IMR-90 (cell line): ENCODE data around the gene PCDHGA7. TPM values are rescaled to one million over a fixed set of nuclear protein-coding genes. Genes with fewer than 3 reads are reported as not detected.
A peak's percentile ranks its signal among the peaks of the same experiment; 100 is the strongest.

Experiments
- ATAC-seq: fragments of 200-7000 bp; cut with Tn5 transposase; 2 replicates; pipeline ENCODE4 v1.9.1; 2020; ENCODE audit warnings: low read depth, mild to moderate bottlenecking, moderate library complexity
- BruUV-seq: library from RNA; stranded (reverse); fragments of 400-500 nt; replicated peaks from 2 replicates; lab custom pipeline; 2021; lab: Mats Ljungman, UMichigan
- CTCF ChIA-PET: fragments of 300-600 bp; formaldehyde crosslinking; extraction: SDS; loops from one replicate; lab custom pipeline; 2021; ENCODE audit warnings: antibody characterized with exemption; lab: Yijun Ruan, JAX
- POLR2A ChIA-PET: fragments of 300-600 bp; sonication (Branson Sonifier 250); formaldehyde crosslinking; loops from one replicate; lab custom pipeline; 2022; ENCODE audit warnings: antibody characterized with exemption; ENCODE audit not compliant: unreplicated experiment; lab: Charles Lee
- DNase-seq: peaks from one replicate; pipeline ENCODE4 v3.0.0; 2013
- H2AFZ ChIP-seq: replicated peaks from 2 replicates; pipeline ENCODE3; 2013; ENCODE audit warnings: low read length, mild to moderate bottlenecking; ENCODE audit not compliant: poor library complexity
- H2AK5ac ChIP-seq: 2 replicates; pipeline ENCODE4 v1.6.1; 2013; ENCODE audit warnings: low read depth, low read length, inconsistent platforms
- H2AK9ac ChIP-seq: replicated peaks from 2 replicates; pipeline ENCODE3; 2013; ENCODE audit warnings: mild to moderate bottlenecking, low read depth, low read length, moderate library complexity; ENCODE audit not compliant: poor library complexity
- H2BK120ac ChIP-seq: 2 replicates; pipeline ENCODE4 v1.6.1; 2013; ENCODE audit warnings: low read depth, low read length, inconsistent platforms
- H2BK15ac ChIP-seq: 3 replicates; pipeline ENCODE4 v1.6.1; 2013; ENCODE audit warnings: low read depth, low read length, inconsistent platforms
- H2BK20ac ChIP-seq: 2 replicates; pipeline ENCODE4 v1.6.1; 2013; ENCODE audit warnings: low read depth, mild to moderate bottlenecking, inconsistent platforms, low read length, moderate library complexity
- H2BK5ac ChIP-seq: 2 replicates; pipeline ENCODE4 v1.6.1; 2013; ENCODE audit warnings: mild to moderate bottlenecking, low read depth, low read length, inconsistent platforms; ENCODE audit not compliant: poor library complexity, severe bottlenecking
- H3K14ac ChIP-seq: replicated peaks from 2 replicates; pipeline ENCODE4 v1.6.1; 2013; ENCODE audit warnings: low read depth, low read length, inconsistent platforms
- H3K18ac ChIP-seq: 2 replicates; pipeline ENCODE4 v1.6.1; 2013; ENCODE audit warnings: low read depth, low read length, control low read depth
- H3K23ac ChIP-seq: 2 replicates; pipeline ENCODE4 v1.6.1; 2013; ENCODE audit warnings: low read depth, low read length, inconsistent platforms
- H3K27ac ChIP-seq: 2 replicates; pipeline ENCODE4 v1.5.1; 2013; ENCODE audit warnings: mild to moderate bottlenecking, control low read depth, low read length; ENCODE audit not compliant: insufficient read depth
- H3K27me3 ChIP-seq: 2 replicates; pipeline ENCODE4 v1.6.1; 2013; ENCODE audit warnings: low read length; ENCODE audit not compliant: control insufficient read depth, insufficient read depth
- H3K36me3 ChIP-seq: 2 replicates; pipeline ENCODE4 v1.6.1; 2013; ENCODE audit warnings: low read length, mixed read lengths; ENCODE audit not compliant: control insufficient read depth, insufficient read depth
- H3K4ac ChIP-seq: 2 replicates; pipeline ENCODE4 v1.6.1; 2013; ENCODE audit warnings: low read depth, low read length, inconsistent platforms
- H3K4me1 ChIP-seq: 2 replicates; pipeline ENCODE4 v1.6.1; 2013; ENCODE audit warnings: low read length, mixed read lengths; ENCODE audit not compliant: control insufficient read depth, insufficient read depth
- H3K4me2 ChIP-seq: 2 replicates; pipeline ENCODE4 v1.6.1; 2013; ENCODE audit warnings: low read depth, mild to moderate bottlenecking, control low read depth, low read length, moderate library complexity
- H3K4me3 ChIP-seq: 2 replicates; pipeline ENCODE4 v1.5.1; 2013; ENCODE audit warnings: low read depth, mild to moderate bottlenecking, control low read depth, low read length, moderate library complexity; ENCODE audit not compliant: insufficient read depth
- H3K56ac ChIP-seq: 2 replicates; pipeline ENCODE4 v1.6.1; 2013; ENCODE audit warnings: low read length, inconsistent platforms; ENCODE audit not compliant: insufficient read depth; ENCODE audit errors: extremely low read depth
- H3K79me1 ChIP-seq, 2 experiments: 2 replicates each; pipeline ENCODE4 v1.6.1; 2013; ENCODE audit warnings: low read length in 2 of 2, inconsistent platforms in 1 of 2, low read depth in 1 of 2
- H3K9ac ChIP-seq: 2 replicates; pipeline ENCODE4 v1.6.1; 2013; ENCODE audit warnings: low read depth, low read length, control low read depth
- H3K9me1 ChIP-seq: 2 replicates; pipeline ENCODE4 v1.6.1; 2013; ENCODE audit warnings: low read length, inconsistent platforms; ENCODE audit not compliant: insufficient read depth
- H3K9me3 ChIP-seq: 2 replicates; pipeline ENCODE4 v1.6.1; 2013; ENCODE audit warnings: low read length; ENCODE audit not compliant: control insufficient read depth, insufficient read depth
- H4K20me1 ChIP-seq: 2 replicates; pipeline ENCODE4 v1.6.1; 2013; ENCODE audit warnings: low read length, inconsistent platforms; ENCODE audit not compliant: insufficient read depth
- H4K5ac ChIP-seq: 2 replicates; pipeline ENCODE4 v1.6.1; 2013; ENCODE audit warnings: mild to moderate bottlenecking, low read depth, low read length, control low read depth
- H4K8ac ChIP-seq, 2 experiments: 2 replicates each; pipeline ENCODE4 v1.6.1; 2013; ENCODE audit warnings: low read depth in 2 of 2, low read length in 2 of 2, control low read depth in 1 of 2, inconsistent platforms in 1 of 2
- H4K91ac ChIP-seq: 2 replicates; pipeline ENCODE4 v1.6.1; 2013; ENCODE audit warnings: low read depth, low read length, inconsistent platforms; ENCODE audit not compliant: insufficient read depth
- BHLHE40 ChIP-seq: fragments of 150-350 bp; IDR thresholded peaks from 2 replicates; pipeline ENCODE4 v1.6.1; 2016; ENCODE audit warnings: mild to moderate bottlenecking, low read depth, low read length
- CTCF ChIP-seq: conservative IDR thresholded peaks from 2 replicates; pipeline ENCODE4 v1.5.1; 2012; ENCODE audit warnings: mild to moderate bottlenecking, low read depth, low read length, improper control_type of control experiment
- ELK1 ChIP-seq: fragments of 150-350 bp; IDR thresholded peaks from 2 replicates; pipeline ENCODE4 v1.6.1; 2016; ENCODE audit warnings: low read depth, mild to moderate bottlenecking, low read length, moderate library complexity, borderline replicate concordance
- MAFK ChIP-seq: IDR thresholded peaks from 2 replicates; pipeline ENCODE4 v1.6.1; 2012; ENCODE audit warnings: low read depth, low read length, improper control_type of control experiment
- MAZ ChIP-seq: IDR thresholded peaks from 2 replicates; pipeline ENCODE4 v1.6.1; 2012; ENCODE audit warnings: low read depth, mild to moderate bottlenecking, low read length, improper control_type of control experiment, moderate library complexity, borderline replicate concordance
- MXI1 ChIP-seq: IDR thresholded peaks from 2 replicates; pipeline ENCODE4 v1.6.1; 2012; ENCODE audit warnings: low read depth, mild to moderate bottlenecking, low read length, moderate library complexity, borderline replicate concordance
- NFE2L2 ChIP-seq: fragments of 150-350 bp; IDR thresholded peaks from 2 replicates; pipeline ENCODE4 v1.6.1; 2016; ENCODE audit warnings: low read depth, mild to moderate bottlenecking, low read length
- RCOR1 ChIP-seq: IDR thresholded peaks from 2 replicates; pipeline ENCODE4 v1.6.1; 2012; ENCODE audit warnings: mild to moderate bottlenecking, low read length, improper control_type of control experiment; ENCODE audit not compliant: insufficient replicate concordance
- SMC3 ChIP-seq: fragments of 150-350 bp; IDR thresholded peaks from 2 replicates; pipeline ENCODE4 v1.6.1; 2016; ENCODE audit warnings: low read depth, mild to moderate bottlenecking, antibody characterized with exemption, low read length, moderate library complexity
- USF2 ChIP-seq: fragments of 150-350 bp; IDR thresholded peaks from 2 replicates; pipeline ENCODE4 v1.6.1; 2017; ENCODE audit warnings: mild to moderate bottlenecking, antibody characterized with exemption, low read length, low read depth
- WGBS, 2 experiments: methylation state at CpG; one replicate each; pipeline versions ENCODE4 v1.1.5 to v1.1.7; 2013; ENCODE audit warnings: missing lambda C conversion rate in 2 of 2; ENCODE audit not compliant: insufficient read length in 1 of 2; ENCODE audit errors: extremely low coverage in 2 of 2; 5-methylcytosine and 5-hydroxymethylcytosine counted together
- dilution Hi-C: fragments of 300-500 bp; cut with HindIII; formaldehyde crosslinking; loops from one replicate; pipeline ENCODE4 v1.14.3; 2018; ENCODE audit warnings: low sequenced_read_pairs; ENCODE audit not compliant: unreplicated experiment
- in situ Hi-C: fragments of 300-500 bp; cut with MboI; formaldehyde crosslinking; loops from 3 replicates; pipeline ENCODE4 v1.14.3; 2019; ENCODE audit warnings: low sequenced_read_pairs, inconsistent platforms, mixed read lengths
- intact Hi-C: fragments of 100-400 bp; cut with micrococcal nuclease; formaldehyde crosslinking; loops from 2 replicates; pipeline ENCODE4 v1.10.0; 2022
- polyA plus RNA-seq, 3 experiments: library from polyadenylated mRNA; depleted of rRNA; stranded (reverse); fragments of >200 nt; gene quantifications; 2 replicates each; pipeline ENCODE4 v1.2.3, GENCODE V29; 2012; ENCODE audit warnings: low replicate concordance in 1 of 3
- total RNA-seq: library from RNA; depleted of rRNA; stranded (reverse); fragments of >200 nt; gene quantifications from 2 replicates; pipeline ENCODE4 v1.2.3, GENCODE V29; 2012

The PCDHGA7 gene
- total and polyA plus RNA-seq, 2 of the 4 experiments (the other 2 are of a cell fraction), result 3.2 to 3.4 TPM

GRCh38 chr5:141360685-141361084 is 21.9 kb upstream of the PCDHGA7 start:
- POLR2A ChIA-PET, result no interaction called here

More at GRCh38 chr5:141360685-141361084, 21.9 kb upstream of the PCDHGA7 start:
- H3K9ac ChIP-seq, result no peak overlapping the region
- DNase-seq (no peak), ATAC-seq (no peak)
- CTCF ChIA-PET, result interaction anchor here (0.7 kb wide), 1 partner anchor 40 kb away, joined by 3 read pairs; the partner anchor contains the start of gene TAF7
- no peak overlapping the region for H2BK20ac ChIP-seq
- no peak overlapping the region for H2AFZ ChIP-seq
- in situ Hi-C loops (no loop called here), intact Hi-C loops (loop anchor here (5.0 kb wide), 1 partner anchor 33 kb away; no protein-coding TSS in a partner anchor), dilution Hi-C loops (no loop called here)
- peaks cover 7% of the 10 kb centered on the region; the same call in 1 of the 2 replicates for H3K36me3 ChIP-seq
- no peak overlapping the region for H3K14ac ChIP-seq
- H2BK15ac ChIP-seq, result no peak overlapping the region
- peaks cover 0 to 3% of the 10 kb centered on the region in 2 experiments; a peak in 1 of 4 replicates for H3K79me1 ChIP-seq
- peak overlapping the region; percentile 22; the same call in 1 of the 2 replicates for H3K4me2 ChIP-seq
- no peak overlapping the region for H2BK5ac ChIP-seq
- no peaks in the 10 kb centered on the region for H3K4me1 ChIP-seq
- no peak overlapping the region for H3K23ac ChIP-seq
- H4K91ac ChIP-seq, result no peak overlapping the region
- H3K27me3 ChIP-seq, result peaks cover 2% of the 10 kb centered on the region; the same call in 1 of the 2 replicates
- H2AK5ac ChIP-seq, result no peak overlapping the region
- H4K8ac ChIP-seq, result no peak overlapping the region
- WGBS, 2 experiments, result 60% methylated on average over 1 of the region's 15 CpGs; no CpG with 5 or more reads in 1 of the 2 experiments
- no TSS peak for BruUV-seq
- TF ChIP-seq SMC3 (no peak), RCOR1 (no peak), NFE2L2 (no peak), CTCF (no peak), ELK1 (no peak), MAZ (no peak), MAFK (no peak), MXI1 (no peak), BHLHE40 (no peak), USF2 (no peak)
- H3K18ac ChIP-seq, result no peak overlapping the region
- no peaks in the 10 kb centered on the region for H3K9me1 ChIP-seq
- no peak overlapping the region for H3K4ac ChIP-seq
- no peak overlapping the region for H4K5ac ChIP-seq
- H3K9me3 ChIP-seq, result peaks cover 63% of the 10 kb centered on the region
- no peak overlapping the region for H2BK120ac ChIP-seq
- H2AK9ac ChIP-seq, result no peak overlapping the region
- no peaks in the 10 kb centered on the region for H4K20me1 ChIP-seq
- H3K4me3 ChIP-seq, result no peak overlapping the region
- H3K27ac ChIP-seq, result no peak overlapping the region
- H3K56ac ChIP-seq, result no peak overlapping the region
